Thoracic aorta (tissue), 2 donors: ENCODE results near the gene EYA3. TPM values are rescaled to one million over a fixed set of nuclear protein-coding genes. Genes with fewer than 3 reads are reported as not detected.

Experiments
- ATAC-seq: fragments of 150-250 bp; one replicate; pipeline ENCODE4 v1.8.0; 2017; ENCODE audit warnings: low read depth; ENCODE audit not compliant: insufficient number of reproducible peaks, low FRiP score
- DNase-seq: peaks from one replicate; pipeline ENCODE4 v3.0.0-alpha.2; 2020; ENCODE audit warnings: low spot score
- H3K27ac ChIP-seq, 2 donors: fragments of 200-600 bp; sonication (generic); 1 replicate in 1 of 2; 2 replicates in 1 of 2; pipeline ENCODE4 v1.5.1; 2016; ENCODE audit warnings: mild to moderate bottlenecking in 2 of 2, moderate library complexity in 2 of 2
- H3K27me3 ChIP-seq: fragments of 200-600 bp; sonication (generic); replicated peaks from 2 replicates; pipeline ENCODE4 v1.6.0; 2016; ENCODE audit warnings: mild to moderate bottlenecking; ENCODE audit not compliant: insufficient read depth
- H3K36me3 ChIP-seq: fragments of 200-600 bp; sonication (generic); one replicate; pipeline ENCODE4 v1.5.1; 2016
- H3K4me1 ChIP-seq, 2 donors: fragments of 200-600 bp; sonication (generic); 1 replicate in 1 of 2; 2 replicates in 1 of 2; pipeline versions ENCODE4 v1.5.1 to v1.6.0; 2016; ENCODE audit warnings: low read depth in 2 of 2, mild to moderate bottlenecking in 1 of 2; ENCODE audit not compliant: control insufficient read depth in 1 of 2
- H3K4me3 ChIP-seq: fragments of 200-600 bp; sonication (generic); 2 replicates; pipeline ENCODE4 v1.5.1; 2016; ENCODE audit warnings: mild to moderate bottlenecking
- H3K9me3 ChIP-seq: fragments of 200-600 bp; sonication (generic); 2 replicates; pipeline ENCODE4 v1.5.1; 2016
- total RNA-seq, 2 donors: library from RNA; depleted of rRNA; stranded (reverse); fragments of >200 nt; gene quantifications; one replicate each; pipeline versions ENCODE4 v1.1.0 to v1.2.3, GENCODE V29; 2016
- TF ChIP-seq, protein P1 (sequence below): fragments of 200-600 bp; sonication (generic); IDR thresholded peaks from one replicate; pipeline ENCODE4 v1.5.1; 2019; ENCODE audit warnings: antibody characterized with exemption

EYA3 gene
- total RNA-seq, 2 donors from 2014 or later: 11.0 to 18.7 TPM

DNA sequence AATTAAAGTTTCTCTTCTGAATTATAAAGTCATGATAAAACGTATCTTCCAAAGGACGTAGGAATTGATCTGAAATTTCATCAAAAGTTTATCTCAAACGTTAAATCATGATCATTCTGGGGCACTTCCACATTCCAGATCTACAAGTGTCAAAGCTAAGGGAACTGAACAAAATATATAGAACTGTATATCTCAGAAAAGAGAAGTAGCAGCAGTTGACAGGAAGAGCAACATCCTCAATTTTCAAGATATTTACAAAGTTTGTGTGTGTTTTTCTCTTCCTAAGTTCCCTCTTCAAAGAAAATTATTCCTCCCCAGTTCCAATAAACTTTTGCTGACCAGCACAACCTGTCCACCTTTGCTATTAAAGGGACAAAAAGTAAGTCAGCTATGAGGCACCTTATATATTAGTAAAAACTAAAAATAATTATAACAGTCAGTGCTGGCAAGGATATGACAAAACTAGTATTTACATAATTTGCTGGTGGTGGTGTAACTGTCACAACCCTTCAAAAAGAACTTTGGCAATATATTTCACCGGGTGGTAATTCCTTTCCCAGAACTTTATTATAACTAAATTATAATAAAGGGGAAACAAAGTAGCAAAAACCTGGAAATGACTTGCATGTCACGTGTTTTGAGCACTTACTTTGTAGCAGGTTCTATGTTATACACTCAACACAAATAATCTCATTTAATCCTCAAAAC is 38.5 kb upstream of the EYA3 start:
- no peak for DNase-seq
- H3K36me3 ChIP-seq: no peaks in the 10 kb centered on the region
- no peaks in the 10 kb centered on the region for H3K9me3 ChIP-seq
- peak overlapping the region in 1 of 2 donors; percentile 12 for H3K27ac ChIP-seq
- TF ChIP-seq, protein P1, sequence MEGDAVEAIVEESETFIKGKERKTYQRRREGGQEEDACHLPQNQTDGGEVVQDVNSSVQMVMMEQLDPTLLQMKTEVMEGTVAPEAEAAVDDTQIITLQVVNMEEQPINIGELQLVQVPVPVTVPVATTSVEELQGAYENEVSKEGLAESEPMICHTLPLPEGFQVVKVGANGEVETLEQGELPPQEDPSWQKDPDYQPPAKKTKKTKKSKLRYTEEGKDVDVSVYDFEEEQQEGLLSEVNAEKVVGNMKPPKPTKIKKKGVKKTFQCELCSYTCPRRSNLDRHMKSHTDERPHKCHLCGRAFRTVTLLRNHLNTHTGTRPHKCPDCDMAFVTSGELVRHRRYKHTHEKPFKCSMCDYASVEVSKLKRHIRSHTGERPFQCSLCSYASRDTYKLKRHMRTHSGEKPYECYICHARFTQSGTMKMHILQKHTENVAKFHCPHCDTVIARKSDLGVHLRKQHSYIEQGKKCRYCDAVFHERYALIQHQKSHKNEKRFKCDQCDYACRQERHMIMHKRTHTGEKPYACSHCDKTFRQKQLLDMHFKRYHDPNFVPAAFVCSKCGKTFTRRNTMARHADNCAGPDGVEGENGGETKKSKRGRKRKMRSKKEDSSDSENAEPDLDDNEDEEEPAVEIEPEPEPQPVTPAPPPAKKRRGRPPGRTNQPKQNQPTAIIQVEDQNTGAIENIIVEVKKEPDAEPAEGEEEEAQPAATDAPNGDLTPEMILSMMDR: no peak
- ATAC-seq: no peak
- no peaks in the 10 kb centered on the region for H3K4me1 ChIP-seq
- H3K4me3 ChIP-seq: no peak overlapping the region
- H3K27me3 ChIP-seq: no peaks in the 10 kb centered on the region

DNA sequence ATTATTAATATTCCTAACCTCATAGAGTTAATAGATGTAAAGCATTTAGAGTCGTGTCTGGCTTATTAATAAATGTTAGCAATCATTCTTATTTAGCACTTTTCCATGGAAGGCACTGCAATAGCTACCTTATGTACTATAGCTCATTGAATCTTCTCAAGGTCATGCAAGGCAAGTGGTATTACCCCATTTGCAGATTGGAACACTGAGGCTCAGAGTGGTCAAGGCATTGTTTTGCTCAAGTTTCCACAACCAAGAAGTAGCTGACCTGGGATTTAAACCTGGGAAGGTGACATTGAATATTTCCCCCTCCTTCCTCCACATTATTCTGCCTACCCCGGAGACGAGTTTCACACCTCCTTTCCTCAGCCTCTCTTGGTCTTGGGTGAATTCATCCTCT is 37.8 kb upstream of the EYA3 start:
- no peak for ATAC-seq
- H3K4me1 ChIP-seq: no peaks in the 10 kb centered on the region
- no peak for DNase-seq
- H3K4me3 ChIP-seq: no peak overlapping the region
- H3K36me3 ChIP-seq: no peaks in the 10 kb centered on the region
- TF ChIP-seq, protein P1: no peak
- no peaks in the 10 kb centered on the region for H3K27me3 ChIP-seq
- H3K9me3 ChIP-seq: no peaks in the 10 kb centered on the region
- peak overlapping the region in 1 of 2 donors; percentile 12 for H3K27ac ChIP-seq

DNA sequence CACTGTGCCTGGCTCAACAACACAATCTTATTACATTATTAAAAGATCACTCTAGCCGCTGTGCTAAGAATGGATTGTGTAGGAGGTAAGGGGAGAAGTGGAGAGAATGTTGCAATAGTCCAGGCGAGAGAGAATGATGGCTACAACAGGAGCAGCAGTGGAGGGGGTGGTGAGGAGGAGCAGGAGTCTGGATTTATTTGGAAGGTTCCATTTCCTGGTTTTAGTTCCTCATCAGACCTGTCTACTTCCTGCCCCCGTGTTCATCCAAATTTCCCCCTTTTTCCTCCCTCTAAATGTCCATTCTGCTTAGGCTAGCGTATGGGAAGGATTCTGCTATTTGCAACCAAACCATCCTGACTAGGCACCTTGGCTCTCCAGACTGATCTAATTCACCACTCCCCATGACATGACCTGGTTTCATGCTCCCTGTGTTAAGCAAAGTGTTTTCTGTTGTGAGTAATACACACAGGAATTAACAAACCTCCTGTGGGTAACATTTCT is 35.1 kb upstream of the EYA3 start:
- H3K4me1 ChIP-seq: no peaks in the 10 kb centered on the region
- no peak for ATAC-seq

DNA sequence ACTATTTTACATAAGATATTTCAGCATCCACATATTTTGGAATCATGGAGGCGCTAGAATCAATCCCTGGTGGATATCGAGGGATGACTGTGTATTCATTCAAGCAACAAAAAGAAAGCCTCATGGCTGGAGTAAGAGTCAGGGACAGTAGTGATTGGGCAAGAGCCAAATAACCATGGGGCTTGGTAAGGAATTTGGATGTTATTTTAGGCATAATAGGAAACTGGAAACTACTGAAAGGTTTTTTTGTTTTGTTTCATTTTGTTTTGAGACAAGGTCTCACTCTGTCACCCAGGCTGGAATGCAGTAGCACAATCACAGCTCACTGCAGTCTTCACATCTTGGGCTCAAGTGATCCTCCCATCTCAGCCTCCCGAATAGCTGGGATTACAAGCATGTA is 33.8 kb upstream of the EYA3 start:
- ATAC-seq: no peak
- no peaks in the 10 kb centered on the region for H3K36me3 ChIP-seq

More for the DNA sequence above, 35.1 kb upstream of the EYA3 start:
- no peak for DNase-seq
- Histone ChIP-seq H3K9me3 (no peaks in the 10 kb centered on the region), H3K27me3 (no peaks in the 10 kb centered on the region), H3K27ac (no peak overlapping the region), H3K36me3 (no peaks in the 10 kb centered on the region), H3K4me3 (no peak overlapping the region)
- TF ChIP-seq, protein P1: no peak

DNA sequence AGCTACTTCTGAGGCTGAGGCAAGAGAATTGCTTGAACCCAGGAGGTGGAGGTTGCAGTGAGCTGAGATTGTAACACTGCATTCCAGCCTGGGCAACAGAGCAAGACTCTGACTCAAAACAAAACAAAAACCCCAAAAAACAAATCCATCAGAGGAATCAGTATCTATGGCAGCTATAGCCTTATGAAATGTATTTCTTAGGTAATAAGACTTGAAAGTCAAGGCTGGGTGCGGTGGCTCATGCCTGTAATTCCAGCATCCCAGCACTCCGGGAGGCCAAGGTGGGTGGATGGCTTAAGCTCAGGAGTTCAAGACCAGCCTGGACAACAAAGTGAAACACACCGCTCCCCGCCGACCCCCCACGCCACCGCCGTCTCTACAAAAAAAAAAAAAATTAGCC is 31.1 kb upstream of the EYA3 start:
- DNase-seq (no peak), ATAC-seq (no peak)
- no peaks in the 10 kb centered on the region for H3K9me3 ChIP-seq
- H3K36me3 ChIP-seq: no peaks in the 10 kb centered on the region
- TF ChIP-seq, protein P1: no peak
- H3K4me1 ChIP-seq: no peaks in the 10 kb centered on the region
- no peaks in the 10 kb centered on the region for H3K27me3 ChIP-seq
- H3K4me3 ChIP-seq: no peak overlapping the region
- no peak overlapping the region for H3K27ac ChIP-seq

More for the DNA sequence above, 33.8 kb upstream of the EYA3 start:
- no peak overlapping the region for H3K4me3 ChIP-seq
- H3K27me3 ChIP-seq: no peaks in the 10 kb centered on the region
- DNase-seq: no peak
- TF ChIP-seq, protein P1: no peak
- no peak overlapping the region for H3K27ac ChIP-seq
- no peaks in the 10 kb centered on the region for H3K9me3 ChIP-seq
- no peaks in the 10 kb centered on the region for H3K4me1 ChIP-seq
